GM19463 (cell line): ENCODE measurements around the gene IL22RA1.

Source experiments
- ATAC-seq: cut with Tn5 transposase; IDR thresholded peaks from one replicate; pipeline ENCODE4 v1.9.1; 2021; ENCODE audit warnings: mild to moderate bottlenecking, moderate library complexity; ENCODE audit not compliant: unreplicated experiment

Gene IL22RA1, protein sequence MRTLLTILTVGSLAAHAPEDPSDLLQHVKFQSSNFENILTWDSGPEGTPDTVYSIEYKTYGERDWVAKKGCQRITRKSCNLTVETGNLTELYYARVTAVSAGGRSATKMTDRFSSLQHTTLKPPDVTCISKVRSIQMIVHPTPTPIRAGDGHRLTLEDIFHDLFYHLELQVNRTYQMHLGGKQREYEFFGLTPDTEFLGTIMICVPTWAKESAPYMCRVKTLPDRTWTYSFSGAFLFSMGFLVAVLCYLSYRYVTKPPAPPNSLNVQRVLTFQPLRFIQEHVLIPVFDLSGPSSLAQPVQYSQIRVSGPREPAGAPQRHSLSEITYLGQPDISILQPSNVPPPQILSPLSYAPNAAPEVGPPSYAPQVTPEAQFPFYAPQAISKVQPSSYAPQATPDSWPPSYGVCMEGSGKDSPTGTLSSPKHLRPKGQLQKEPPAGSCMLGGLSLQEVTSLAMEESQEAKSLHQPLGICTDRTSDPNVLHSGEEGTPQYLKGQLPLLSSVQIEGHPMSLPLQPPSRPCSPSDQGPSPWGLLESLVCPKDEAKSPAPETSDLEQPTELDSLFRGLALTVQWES

DNA sequence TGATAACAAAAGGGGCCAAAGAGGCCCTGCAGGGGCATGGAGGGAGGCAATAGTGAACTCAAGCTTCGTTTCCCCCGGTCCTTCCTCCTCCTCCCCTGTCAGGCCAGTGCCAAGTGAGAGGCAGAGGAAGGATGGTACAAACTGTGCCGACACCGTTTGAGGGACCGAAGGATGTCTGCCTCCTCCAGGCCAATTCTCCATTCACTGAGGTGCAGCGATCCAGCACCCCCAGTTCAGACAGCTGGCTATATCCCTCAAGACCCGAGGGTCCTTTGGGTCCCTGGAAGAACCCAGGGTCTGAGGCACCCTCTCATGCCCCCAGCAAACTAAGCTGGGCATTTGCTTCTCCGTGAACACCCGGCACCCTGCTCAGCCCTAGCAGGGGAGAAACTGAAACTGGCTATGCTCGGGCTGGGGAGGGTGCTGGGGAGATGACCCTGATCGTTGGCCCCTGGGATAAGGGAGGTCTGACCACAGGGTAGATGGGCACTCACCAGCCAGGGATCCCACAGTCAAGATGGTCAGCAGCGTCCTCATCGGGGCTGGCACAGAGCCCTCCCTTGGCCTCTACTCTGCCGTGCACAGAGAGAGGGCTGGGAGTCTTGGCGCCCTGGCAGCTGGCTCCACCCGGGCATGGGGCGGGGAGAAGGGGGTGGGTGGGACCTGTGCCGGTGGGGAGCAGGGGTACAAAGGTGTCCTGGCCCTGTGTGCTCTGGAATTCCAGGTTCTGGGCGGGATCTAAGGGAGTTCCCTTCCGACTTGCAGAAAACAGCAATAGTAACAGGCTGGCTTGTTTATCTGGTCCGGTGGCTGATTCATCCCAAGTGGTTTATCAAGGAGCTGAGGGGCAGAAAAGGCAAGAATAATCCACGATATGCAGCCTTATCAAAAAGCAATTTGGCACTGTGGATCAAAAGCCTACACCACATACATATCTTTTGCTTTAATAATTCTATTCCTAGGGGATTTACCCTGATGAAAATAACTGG is at the start of gene IL22RA1:
TSS of gene IL22RA1 (minus strand) at position 595 of the 989 bp plus-strand sequence. CDS start at position 537, 58 bp downstream.
- no peak for ATAC-seq

DNA sequence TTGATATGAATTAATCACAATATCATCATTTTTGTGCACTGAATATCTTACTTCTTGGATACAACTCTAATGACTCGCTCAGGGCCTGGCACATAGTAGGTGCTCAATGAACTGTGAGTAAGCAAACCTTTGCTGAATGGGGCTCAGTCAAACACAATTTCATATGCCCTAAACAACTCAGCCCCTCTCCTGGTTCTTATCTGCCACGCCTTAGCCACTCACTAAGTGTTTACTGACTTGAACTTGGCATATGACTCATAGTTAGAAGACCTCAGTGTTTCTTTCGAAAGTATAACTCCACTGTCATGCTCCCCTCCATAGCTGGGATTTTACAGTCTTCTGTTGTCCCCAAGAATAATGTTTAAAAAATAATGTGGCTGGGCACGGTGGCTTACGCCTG is 48.9 kb upstream of the IL22RA1 start:
- ATAC-seq = no peak

DNA sequence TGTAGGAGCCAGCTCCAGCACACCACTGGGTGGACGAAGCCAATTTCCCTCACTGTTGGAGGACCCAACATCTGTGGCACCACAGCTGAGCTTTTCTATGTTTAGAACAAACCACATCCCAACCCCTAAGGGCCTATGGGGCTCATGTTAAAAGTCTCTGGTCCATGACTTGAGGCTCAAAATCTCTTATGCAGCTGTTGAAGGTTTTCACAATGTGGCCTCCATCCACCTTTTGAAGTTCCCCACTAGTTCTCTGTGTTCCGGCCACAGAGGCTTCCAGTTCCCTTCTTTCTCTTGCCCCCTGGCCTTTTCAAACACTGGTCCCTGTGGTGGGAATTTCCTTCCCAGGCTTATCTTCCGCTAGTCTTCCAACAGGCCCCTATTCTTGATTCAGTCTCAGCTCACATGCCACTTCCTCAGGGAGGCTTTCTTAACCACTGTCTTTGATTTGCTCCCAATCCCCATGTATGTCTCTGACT is 48.1 kb upstream of the IL22RA1 start:
- peak; percentile 36 for ATAC-seq

DNA sequence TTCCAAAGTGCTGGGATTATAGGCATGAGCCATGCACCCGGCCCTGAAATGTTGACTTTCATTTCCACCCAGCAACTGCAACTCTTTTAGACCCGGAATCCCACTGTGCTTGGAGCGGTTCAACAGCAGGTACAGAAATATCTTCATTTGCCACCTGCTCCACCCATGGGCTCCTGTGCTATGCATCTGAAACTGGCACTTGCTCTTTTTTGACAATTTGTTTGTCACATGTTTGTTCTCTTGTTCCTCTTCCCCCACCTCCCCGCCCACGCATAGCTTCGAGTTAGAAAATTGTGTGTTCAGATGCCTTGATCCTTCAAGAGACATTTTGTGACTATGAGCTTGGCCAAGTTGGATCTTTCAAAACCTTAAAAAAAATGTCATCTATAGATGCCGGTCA is 46.6 kb upstream of the IL22RA1 start:
- ATAC-seq = no peak

DNA sequence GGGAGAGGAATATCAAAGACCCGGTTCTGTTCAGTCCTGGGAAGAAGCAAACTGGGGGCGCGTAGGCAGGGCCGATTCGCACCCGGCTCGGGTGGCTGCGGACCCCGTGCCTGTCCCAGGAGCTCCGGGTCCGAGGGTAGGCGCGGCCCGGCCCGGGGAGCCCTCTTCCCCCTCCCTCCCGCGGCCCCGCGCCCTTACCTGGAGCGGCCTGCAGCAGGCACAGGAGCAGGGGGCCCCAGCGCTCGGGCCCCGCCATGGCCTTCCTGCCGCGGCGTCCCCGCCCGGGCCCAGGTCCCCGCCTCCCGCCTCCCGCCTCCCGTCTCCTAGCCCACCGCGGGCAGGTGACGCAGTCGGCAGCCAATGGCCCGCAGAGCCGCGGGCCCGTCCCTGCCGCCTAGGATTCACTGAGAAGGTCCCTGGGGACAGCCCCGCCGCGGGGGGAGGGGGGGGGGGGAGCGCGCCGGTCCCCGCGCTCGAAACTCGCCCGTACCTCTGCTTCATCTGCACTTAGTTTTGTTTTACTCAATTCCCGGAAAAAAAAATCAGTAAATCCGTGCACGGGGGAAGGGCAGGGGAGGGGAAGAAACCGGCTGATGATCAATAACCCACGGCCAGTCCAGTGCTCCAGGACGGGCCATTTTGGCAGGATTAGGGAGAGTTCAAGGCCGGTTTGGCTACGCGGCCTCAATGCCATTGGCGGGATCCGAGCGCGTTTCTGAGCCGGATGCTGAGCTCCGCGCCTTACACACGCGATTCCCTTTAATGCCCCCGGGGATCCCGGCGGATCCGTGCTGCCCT is 44.3 kb upstream of the IL22RA1 start, which contains the start of gene IFNLR1:
TSS of gene IFNLR1 (minus strand) at position 297 of the 798 bp plus-strand sequence. CDS start at position 256, 41 bp downstream.
- ATAC-seq = no peak

DNA sequence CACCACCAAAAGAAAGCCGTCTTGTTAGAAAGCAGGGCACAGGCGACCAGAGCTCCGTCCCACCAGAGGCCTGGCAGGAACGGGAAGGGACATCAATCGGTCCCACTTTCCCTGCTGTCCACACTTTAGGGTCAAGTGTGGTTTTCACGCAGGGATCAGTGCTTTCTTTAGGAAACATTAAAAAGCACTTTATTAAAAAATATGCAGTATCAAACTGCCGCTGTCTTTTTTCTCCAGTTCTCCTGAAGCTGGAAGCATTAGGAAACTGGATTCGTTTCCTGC is 43.7 kb upstream of the IL22RA1 start:
- ATAC-seq = no peak

DNA sequence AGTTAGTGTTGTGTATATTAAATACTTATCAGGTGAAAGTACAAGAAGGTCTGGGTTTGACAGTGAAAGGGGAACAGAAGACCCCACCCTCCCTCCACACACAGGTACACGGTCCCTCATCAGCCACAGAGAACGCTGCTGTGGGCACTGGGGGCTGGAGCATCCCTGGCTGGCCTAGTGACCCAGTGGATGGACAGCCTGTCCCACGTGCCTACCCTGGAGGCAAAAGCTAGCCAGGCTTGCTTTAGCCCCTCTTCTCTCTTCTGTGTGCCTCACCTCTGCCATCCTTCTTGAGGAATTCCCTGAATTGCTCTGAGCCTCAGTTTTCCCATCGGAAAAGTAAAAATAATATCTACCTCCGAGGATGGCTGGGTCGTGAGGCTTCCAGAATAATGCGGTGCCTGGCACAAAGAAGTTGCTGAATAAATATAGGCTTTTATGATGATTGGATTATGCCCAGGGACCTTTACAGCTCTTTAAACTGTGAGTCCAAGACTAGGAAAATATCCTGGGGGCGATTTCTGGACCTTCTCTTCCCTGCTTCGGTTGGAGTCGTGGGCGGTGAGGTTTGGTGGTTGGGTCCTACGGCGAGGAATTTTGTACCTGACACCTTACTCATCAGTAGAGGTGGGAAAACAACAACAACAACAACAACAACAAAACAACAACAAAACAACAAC is 43.2 kb upstream of the IL22RA1 start:
- no peak for ATAC-seq

DNA sequence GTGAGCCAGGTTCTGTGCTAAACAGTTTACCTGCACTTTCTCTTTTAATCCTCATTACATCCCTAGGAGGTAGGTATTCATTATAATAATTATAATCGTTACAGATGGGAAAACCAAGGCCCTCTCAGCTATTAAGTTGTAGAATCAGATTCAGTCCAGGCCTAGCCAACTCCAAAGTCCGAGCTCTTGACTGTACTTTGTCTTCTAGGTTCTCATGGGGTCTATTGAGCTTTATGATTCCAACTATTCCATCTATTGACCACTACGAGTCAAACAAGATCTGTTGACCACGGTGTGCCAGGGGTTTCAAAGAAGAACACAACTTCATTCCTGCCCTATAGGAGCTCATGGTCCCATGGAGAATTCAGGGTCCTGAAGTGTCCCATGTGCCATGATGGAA is 42.1 kb upstream of the IL22RA1 start:
- ATAC-seq = no peak

DNA sequence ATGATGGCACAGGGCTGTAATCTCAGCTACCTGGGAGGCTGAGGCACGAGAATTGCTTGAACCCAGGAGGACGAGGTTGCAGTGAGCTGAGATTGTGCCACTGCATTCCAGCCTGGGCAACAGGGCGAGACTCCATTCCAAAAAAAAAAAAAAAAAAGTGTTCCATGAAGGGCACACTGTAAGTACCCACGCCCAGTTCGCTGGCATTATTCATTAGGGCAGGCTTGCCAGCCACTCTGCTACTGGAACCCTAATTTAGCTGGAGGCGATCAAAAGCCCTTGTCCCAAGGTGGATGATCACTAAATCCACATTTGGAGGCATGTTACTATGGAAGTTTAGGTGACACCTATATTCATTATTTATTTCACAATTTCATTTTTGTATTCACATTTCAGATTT is 39.1 kb upstream of the IL22RA1 start:
- no peak for ATAC-seq

DNA sequence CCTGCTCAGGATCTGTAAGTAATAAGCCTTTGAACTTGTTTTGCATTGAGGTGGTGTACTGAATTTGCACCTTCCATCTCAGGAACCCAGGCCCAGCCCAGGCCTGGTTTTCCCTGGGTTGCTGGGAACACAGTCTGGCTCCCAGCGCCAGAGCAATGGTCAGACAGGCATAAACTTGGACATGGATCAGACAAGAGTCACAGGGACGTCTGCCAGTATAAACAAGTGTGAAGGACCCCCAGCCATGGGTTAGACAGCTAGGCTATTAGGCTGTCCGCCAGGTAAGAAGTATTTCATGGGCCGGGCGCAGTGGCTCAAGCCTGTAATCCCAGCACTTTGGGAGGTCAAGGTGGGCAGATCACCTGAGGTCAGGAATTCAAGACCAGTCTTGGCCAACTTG is 38.7 kb upstream of the IL22RA1 start:
- ATAC-seq = no peak

DNA sequence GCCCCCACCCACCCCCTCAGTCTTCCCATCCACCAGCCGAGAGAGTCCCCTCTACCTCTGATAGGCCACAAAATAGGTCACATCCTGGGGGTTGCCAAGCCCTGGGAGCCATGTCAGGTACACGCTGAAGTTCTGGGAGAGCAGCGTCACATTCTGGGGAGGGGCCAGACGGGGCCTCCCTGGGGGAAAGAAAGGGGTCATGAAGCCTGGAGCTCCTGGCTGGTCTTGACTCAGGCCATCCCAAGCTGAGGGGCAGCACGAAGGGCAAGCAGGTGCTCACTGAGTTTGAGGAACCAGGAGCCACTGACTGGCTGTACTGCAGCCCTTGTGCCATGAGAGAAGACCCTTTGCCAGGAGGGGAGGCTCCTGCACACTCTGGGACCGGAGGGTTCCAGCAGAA is 37.7 kb upstream of the IL22RA1 start:
- ATAC-seq = no peak

DNA sequence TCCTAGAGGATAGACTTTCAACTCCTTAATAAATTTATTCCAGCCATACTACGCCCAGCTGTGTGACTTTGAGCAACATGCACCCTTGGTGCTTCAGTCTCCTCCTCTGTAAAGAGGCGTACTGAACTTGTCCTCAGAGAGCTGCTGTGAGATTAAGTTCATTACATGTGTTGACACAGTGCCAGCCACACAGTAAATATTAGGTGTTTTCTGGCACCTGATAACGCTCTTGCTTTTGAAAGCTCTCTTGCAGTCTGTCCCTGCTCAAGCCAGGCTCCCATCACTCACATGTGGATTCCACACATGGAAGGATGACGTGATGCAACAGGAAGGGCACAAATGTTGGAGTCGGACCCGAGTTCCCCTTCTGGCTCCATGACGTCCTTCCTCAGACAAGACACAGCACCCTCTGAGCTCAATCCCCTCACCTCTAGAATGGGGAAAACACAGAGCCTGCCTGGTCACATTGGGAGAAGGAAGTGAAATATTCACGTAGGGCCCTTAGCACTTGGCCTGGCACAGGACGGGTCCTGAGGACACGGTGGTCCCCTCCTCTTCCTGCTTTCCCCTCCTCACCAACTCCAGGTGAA is 36.4 kb upstream of the IL22RA1 start:
- no peak for ATAC-seq

DNA sequence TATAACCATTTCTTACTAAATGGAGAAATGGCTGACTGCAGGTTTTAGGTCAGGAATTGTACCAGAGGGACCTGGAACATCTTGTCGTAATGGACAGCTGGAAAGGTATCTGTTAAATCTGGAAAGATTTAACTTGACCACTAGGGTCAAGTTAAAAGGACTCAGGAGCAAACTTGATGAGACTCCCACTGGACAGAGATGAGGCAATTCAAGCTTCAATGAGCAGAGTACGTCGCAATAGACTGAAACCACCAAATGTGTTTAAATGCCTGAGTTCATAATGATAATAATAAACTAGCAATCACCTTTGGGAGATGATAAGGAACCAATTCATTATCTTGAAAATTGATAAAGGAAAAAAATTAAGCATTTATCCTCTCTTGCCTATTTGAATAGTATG is 35.5 kb upstream of the IL22RA1 start:
- ATAC-seq = no peak

DNA sequence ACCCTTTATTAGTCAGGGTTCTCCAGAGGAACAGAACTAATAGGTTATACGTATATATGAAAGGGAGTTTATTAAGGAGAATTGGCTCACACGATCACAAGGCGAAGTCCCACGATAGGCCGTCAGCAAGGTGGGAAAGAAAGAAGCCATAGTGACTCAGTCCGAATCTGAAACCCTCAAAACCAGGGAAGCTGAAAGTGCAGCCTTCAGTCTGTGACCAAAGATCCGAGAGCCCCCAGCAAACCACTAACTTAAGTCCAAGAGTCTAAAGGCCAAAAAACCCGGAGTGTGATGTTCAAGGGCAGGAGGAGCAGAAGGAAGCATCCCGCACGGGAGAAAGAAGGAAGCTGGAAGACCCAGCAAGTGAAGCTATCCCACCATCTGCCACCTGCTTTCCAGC is 34.2 kb upstream of the IL22RA1 start:
- no peak for ATAC-seq

DNA sequence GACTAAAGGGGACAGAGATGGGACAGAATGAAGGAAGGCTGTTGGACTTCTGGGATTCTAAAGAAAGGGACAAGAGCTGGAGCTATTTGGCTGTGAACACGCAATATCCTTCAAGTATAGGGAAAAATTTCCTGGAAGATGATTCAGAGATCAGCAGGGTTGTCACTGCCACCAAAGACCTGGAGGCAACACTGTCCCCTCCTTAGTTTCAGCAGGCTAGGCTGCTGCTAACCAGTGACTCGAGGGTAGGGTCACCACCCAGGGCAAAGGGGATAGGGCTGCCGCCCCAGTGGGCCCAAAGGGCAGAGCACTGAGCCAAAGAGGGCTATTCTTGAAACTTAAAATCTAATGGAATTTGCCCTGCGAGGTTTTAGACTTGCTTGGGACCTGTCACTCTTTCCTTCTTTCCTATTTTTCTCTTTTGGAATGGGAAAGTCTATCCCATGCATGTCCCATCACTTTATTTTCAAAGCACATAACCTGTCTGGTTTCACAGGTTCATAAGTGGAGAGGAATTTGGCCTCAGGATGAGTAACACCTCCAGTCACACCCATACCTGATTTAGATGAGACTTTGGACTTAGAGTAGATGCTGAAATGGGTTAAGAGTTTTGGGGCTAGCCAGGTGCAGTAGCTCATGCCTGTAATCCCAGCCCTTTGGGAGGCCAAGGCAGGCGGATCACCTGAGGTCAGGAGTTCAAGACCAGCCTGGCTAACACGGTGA is 32.3 kb upstream of the IL22RA1 start:
- ATAC-seq = no peak

DNA sequence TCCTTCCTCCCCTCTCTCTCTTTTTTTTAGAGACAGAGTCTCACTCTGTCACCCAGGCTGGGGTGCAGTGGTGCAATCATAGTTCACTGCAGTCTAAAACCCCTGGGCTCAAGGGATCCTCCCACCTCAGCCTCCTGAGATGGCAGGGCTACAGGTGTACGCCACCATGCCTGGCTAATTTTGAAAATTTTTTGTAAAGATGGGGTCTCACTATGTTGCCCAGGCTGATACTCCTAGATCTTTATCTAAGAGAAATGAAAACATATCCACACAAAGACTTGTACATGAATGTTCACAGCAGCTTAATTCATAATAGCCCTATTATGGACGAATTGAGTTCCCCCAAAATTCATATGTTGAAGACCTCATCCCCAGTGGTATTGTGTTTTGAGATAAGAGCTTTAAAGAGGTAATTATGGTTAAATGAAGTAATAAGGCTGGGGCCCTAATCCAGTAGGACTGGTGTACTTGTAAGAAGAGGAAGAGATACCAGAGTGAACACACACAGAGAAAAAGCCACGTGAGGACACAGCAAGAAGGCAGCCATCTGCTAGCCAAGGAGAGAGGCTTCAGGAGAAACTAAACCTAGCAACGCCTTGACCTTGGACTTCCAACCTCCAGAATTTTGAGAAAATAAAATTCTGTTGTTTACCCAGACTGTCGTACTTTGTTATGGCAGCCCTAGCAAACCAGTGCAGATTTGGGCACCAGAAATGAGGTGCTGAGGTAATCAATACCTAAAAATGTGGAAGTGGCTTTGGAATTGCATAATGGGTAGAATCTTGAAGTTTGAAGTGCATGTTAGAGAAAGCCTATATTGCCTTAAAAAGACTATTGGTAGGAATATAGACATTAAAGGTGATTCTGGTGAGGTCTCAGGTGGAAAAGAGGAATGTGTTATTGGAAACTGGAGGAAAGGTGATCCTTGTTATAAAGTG is 31.0 kb upstream of the IL22RA1 start:
- ATAC-seq = no peak

DNA sequence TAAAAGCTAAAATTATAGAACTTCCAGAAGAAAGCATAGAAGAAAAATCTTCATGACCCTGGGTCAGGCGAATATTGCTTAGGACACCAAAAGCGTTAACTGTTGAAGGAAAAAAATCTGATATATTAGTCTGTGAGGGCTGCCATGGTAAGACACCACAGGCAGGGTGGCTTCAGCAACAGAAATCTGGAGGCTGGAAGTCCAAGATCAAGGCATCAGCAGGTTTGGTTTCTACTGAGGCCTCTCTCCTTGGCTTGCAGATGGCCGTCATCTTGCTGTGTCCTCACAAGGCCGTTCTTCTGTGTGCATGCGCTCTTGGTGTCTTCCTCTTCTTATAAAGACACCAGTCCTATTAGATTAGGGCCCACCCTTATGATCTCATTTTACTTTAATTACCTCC is 29.7 kb upstream of the IL22RA1 start:
- ATAC-seq = no peak

DNA sequence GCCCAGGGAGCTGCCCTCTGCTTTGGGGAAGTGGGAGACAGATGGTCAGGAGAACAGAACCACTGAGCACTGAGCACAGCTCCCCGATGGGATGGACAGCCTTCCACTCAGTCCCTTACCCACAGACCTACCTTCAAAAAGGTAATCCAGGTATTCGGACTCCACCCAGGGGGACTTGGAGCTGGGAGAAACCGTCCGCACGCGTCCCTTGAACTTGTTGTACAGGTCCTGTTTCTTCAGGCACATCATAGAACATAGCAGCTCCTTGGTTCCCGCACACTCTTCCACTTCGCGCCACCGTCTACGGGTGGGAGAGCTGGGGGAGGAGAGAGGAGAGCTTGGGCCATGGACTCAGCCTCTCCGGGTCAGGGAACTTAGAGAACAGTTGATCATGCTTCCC is 26.3 kb upstream of the IL22RA1 start:
- ATAC-seq = no peak
